Bronchial epithelial cell (primary cell): Measurements from ENCODE around the gene MUSTN1. TPM values are rescaled to one million over a fixed set of nuclear protein-coding genes. Genes with fewer than 3 reads are reported as not detected.
A peak's percentile ranks its signal among the peaks of the same experiment; 100 is the strongest.

ENCODE experiments used
- DNase-seq: peaks from one replicate; pipeline ENCODE4 v3.0.0-alpha.2; 2010; ENCODE audit warnings: low read depth
- FAIRE-seq: peaks from 2 replicates; lab custom pipeline; 2011; peaks lifted over from hg19 to GRCh38; lab: Jason Lieb, UNC
- H3K27me3 ChIP-seq: 2 replicates; pipeline ENCODE4 v1.5.1; 2011; ENCODE audit warnings: low read length; ENCODE audit not compliant: control insufficient read depth, insufficient read depth
- H3K36me3 ChIP-seq: 2 replicates; pipeline ENCODE4 v1.5.1; 2011; ENCODE audit warnings: low read length; ENCODE audit not compliant: control insufficient read depth, insufficient read depth
- H3K4me3 ChIP-seq: 2 replicates; pipeline ENCODE4 v1.5.1; 2011; ENCODE audit warnings: mild to moderate bottlenecking, low read depth, low read length, control low read depth
- total RNA-seq: library from RNA; depleted of rRNA; stranded (reverse); fragments of >200 nt; gene quantifications from 2 replicates; pipeline ENCODE4 v1.2.1, GENCODE V29; 2014
- TF ChIP-seq, protein P1 (sequence below): IDR thresholded peaks from 2 replicates; pipeline ENCODE4 v1.5.1; 2011; ENCODE audit warnings: mild to moderate bottlenecking, moderate library complexity, low read length, control low read depth, inconsistent platforms; ENCODE audit not compliant: insufficient read depth, severe bottlenecking

The MUSTN1 gene
- total RNA-seq, 1 donor from 2014 or later, result not detected

GRCh38 chr3:52794612-52795099 is 40.2 kb downstream of the MUSTN1 start, which contains the start of gene ITIH3:
Gene ITIH3 (plus strand): TSS chr3:52794796. CDS start chr3:52794804, 8 bp downstream.
- Histone ChIP-seq H3K27me3 (peaks cover 3% of the 10 kb centered on the region), H3K36me3 (no peaks in the 10 kb centered on the region), H3K4me3 (no peak within 1 kb of the TSS)
- DNase-seq, result no peak
- TF ChIP-seq, protein P1, sequence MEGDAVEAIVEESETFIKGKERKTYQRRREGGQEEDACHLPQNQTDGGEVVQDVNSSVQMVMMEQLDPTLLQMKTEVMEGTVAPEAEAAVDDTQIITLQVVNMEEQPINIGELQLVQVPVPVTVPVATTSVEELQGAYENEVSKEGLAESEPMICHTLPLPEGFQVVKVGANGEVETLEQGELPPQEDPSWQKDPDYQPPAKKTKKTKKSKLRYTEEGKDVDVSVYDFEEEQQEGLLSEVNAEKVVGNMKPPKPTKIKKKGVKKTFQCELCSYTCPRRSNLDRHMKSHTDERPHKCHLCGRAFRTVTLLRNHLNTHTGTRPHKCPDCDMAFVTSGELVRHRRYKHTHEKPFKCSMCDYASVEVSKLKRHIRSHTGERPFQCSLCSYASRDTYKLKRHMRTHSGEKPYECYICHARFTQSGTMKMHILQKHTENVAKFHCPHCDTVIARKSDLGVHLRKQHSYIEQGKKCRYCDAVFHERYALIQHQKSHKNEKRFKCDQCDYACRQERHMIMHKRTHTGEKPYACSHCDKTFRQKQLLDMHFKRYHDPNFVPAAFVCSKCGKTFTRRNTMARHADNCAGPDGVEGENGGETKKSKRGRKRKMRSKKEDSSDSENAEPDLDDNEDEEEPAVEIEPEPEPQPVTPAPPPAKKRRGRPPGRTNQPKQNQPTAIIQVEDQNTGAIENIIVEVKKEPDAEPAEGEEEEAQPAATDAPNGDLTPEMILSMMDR, result no peak
- FAIRE-seq, result no peak

DNA sequence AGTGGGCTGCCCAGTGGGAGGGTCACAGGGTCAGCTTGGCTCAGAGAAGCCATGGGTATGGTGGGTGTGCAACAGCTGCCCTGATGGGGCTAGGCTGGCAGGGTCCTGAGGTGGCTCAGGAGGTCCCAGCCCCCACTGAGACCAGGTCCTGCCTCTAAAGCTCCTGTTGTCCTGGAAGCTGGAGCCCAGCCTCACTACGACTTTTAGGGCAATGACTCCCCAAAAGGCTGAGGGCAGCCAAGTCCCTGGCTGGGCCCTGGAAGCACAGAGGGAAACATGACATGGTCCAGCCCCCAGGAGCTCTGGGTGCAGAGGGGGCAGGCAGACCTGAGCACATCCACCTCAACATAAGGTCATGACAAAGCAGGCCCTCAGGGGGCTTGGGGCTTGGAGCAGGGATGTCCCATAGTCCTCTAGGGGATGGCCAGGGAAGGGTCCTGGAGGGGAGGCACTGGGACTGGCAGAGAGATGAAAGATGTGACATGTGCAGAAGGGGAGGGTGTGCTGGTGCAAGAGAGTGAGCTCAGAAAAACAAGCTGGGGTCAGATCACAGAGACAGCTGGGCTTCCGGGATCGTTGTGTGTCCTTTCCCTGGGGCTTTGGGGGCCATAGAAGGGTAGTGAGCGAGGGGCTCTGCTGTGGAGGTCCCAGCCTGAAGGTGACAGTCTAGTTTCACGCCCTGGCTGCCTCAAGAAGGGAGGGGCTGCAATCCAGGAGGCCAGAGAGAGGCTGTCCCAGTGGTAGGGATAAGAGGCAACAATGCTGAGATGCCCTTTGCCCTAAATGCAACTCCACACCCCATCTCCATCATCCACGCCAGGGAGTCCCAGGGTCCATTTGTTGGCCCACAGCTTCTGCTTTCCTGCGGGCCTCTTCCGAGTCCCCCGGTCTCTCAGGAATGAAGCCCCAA is 40.9 kb downstream of the MUSTN1 start:
- no peak for FAIRE-seq

GRCh38 chr3:52792961-52793695 is 41.7 kb downstream of the MUSTN1 start:
- FAIRE-seq, result no peak
- no peak for DNase-seq
- peaks cover 3% of the 10 kb centered on the region for H3K27me3 ChIP-seq
- no peak overlapping the region for H3K4me3 ChIP-seq
- TF ChIP-seq, protein P1, result no peak
- no peaks in the 10 kb centered on the region for H3K36me3 ChIP-seq

More for the DNA sequence above, 40.9 kb downstream of the MUSTN1 start:
- Histone ChIP-seq H3K36me3 (no peaks in the 10 kb centered on the region), H3K27me3 (peaks cover 3% of the 10 kb centered on the region), H3K4me3 (no peak overlapping the region)
- TF ChIP-seq, protein P1, result no peak
- DNase-seq, result no peak

DNA sequence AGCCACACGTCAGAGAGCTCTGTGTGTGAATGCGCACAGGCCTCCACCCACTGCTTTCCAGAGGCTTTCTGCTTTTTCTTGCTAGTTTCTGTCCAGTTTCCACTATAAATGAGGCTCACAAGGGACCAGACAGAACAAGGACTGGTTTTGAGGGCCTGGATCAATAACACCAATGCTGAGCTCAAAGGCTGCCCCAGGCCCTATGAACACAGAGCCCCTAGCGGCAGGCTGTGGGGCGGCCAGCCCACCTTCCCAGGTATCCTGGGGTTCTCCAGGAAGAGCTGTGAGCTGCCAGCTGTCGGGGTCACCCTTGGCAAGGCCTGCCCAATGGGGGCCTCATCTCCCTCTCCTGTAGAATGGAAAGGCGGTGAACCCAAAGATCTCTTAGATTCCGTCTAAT is 42.4 kb downstream of the MUSTN1 start:
- no peak for FAIRE-seq
- TF ChIP-seq, protein P1, result peak; percentile 11
- Histone ChIP-seq H3K36me3 (no peaks in the 10 kb centered on the region), H3K27me3 (peaks cover 5% of the 10 kb centered on the region), H3K4me3 (no peak overlapping the region)
- DNase-seq, result no peak

GRCh38 chr3:52791928-52792327 is 42.9 kb downstream of the MUSTN1 start:
- Histone ChIP-seq H3K4me3 (no peak overlapping the region), H3K27me3 (peaks cover 5% of the 10 kb centered on the region), H3K36me3 (no peaks in the 10 kb centered on the region)
- FAIRE-seq (peak; percentile 28), DNase-seq (no peak)
- TF ChIP-seq, protein P1, result no peak
